HEK293 (cell line): Measurements from ENCODE around the gene MAP3K20.

Source experiments
- CTCF ChIP-seq: fragments of 450-650 bp; formaldehyde crosslinking; IDR thresholded peaks from 2 replicates; pipeline ENCODE4 v1.5.1; 2016; ENCODE audit warnings: missing biosample characterization, missing genetic modification characterization
- PRDM10 ChIP-seq: fragments of 450-650 bp; formaldehyde crosslinking; IDR thresholded peaks from 2 replicates; pipeline ENCODE4 v1.5.1; 2016; ENCODE audit warnings: missing biosample characterization, missing genetic modification characterization
- REST ChIP-seq: fragments of 450-650 bp; formaldehyde crosslinking; IDR thresholded peaks from 2 replicates; pipeline ENCODE4 v1.5.1; 2016; ENCODE audit warnings: missing biosample characterization, missing genetic modification characterization
- ZBTB17 ChIP-seq: fragments of 450-650 bp; formaldehyde crosslinking; IDR thresholded peaks from 2 replicates; pipeline ENCODE4 v1.5.1; 2016; ENCODE audit warnings: missing biosample characterization, missing genetic modification characterization
- ZBTB48 ChIP-seq: fragments of 450-650 bp; formaldehyde crosslinking; IDR thresholded peaks from 2 replicates; pipeline ENCODE4 v1.5.1; 2016; ENCODE audit warnings: missing biosample characterization, missing genetic modification characterization
- ZNF174 ChIP-seq: fragments of 450-650 bp; formaldehyde crosslinking; IDR thresholded peaks from 2 replicates; pipeline ENCODE4 v1.5.0; 2017; ENCODE audit warnings: missing biosample characterization, mild to moderate bottlenecking, missing genetic modification characterization
- ZNF239 ChIP-seq: fragments of 450-650 bp; formaldehyde crosslinking; IDR thresholded peaks from 2 replicates; pipeline ENCODE4 v1.5.1; 2016; ENCODE audit warnings: missing biosample characterization, missing genetic modification characterization
- ZNF791 ChIP-seq: fragments of 450-650 bp; formaldehyde crosslinking; IDR thresholded peaks from 2 replicates; pipeline ENCODE4 v1.5.1; 2016; ENCODE audit warnings: missing biosample characterization, missing genetic modification characterization

- TF ChIP-seq CTCF (tag by site-specific recombination) (no peak), ZBTB17 (no peak), REST (tag by site-specific recombination) (no peak), ZNF239 (tag by site-specific recombination) (no peak), PRDM10 (no peak), ZNF791 (tag by site-specific recombination) (no peak), ZNF174 (no peak), ZBTB48 (tag by site-specific recombination) (no peak)
Observed at GRCh38 chr2:173091910-173092309, 16.3 kb downstream of the MAP3K20 start.
